Endometrial microvascular endothelial cells (primary cell): ENCODE results near the gene CT55. TPM values are rescaled to one million over a fixed set of nuclear protein-coding genes. Genes with fewer than 3 reads are reported as not detected.

Experiments used
- in situ Hi-C: cut with HindIII; loops from 2 replicates; pipeline ENCODE4 v1.10.0; 2017; ENCODE audit warnings: low sequenced_read_pairs, low pct_unique_long_range_greater_than_20kb; ENCODE audit errors: inconsistent ontology term
- total RNA-seq: library from RNA; depleted of rRNA; stranded (reverse); fragments of >200 nt; gene quantifications from one replicate; pipeline ENCODE4 v1.2.3, GENCODE V29; 2015; ENCODE audit errors: inconsistent ontology term

CT55 gene
- total RNA-seq, 1 donor from 2014 or later, result not detected

- in situ Hi-C loops, result no loop called here
Measured at GRCh38 chrX:135109554-135109953, 61.6 kb downstream of the CT55 start.

Other genes with a start within 250 kb of the CT55 start
- gene SMIM10, start 180.4 kb downstream of the CT55 start, total RNA-seq, result 0.93 TPM
- 16.3 TPM for gene RTL8B, start 148.9 kb downstream of the CT55 start, total RNA-seq
- 76.0 TPM for gene RTL8C, start 139.0 kb downstream of the CT55 start, total RNA-seq
- 27.9 TPM for gene RTL8A, start 119.3 kb downstream of the CT55 start, total RNA-seq
- gene SMIM10L2B, start 72.7 kb downstream of the CT55 start, total RNA-seq, result not detected
- gene ETDB, start 50.9 kb downstream of the CT55 start, total RNA-seq, result not detected
- not detected for gene ETDA, start 80.7 kb upstream of the CT55 start, total RNA-seq
- not detected for gene ETDC, start 138.1 kb upstream of the CT55 start, total RNA-seq
- gene ZNF75D, start 172.7 kb upstream of the CT55 start, total RNA-seq, result 6.2 TPM
- gene ZNF449, start 173.4 kb upstream of the CT55 start, total RNA-seq, result 5.1 TPM